ENCODE data around the gene SKA3.

The SKA3 gene

GRCh38 chr13:21109168-21109567 is 67.2 kb downstream of the SKA3 start:
- no peak for TF ChIP-seq CTCF (IDR thresholded peaks at IDR 0.05)
- Histone ChIP-seq H2AFZ (no peak overlapping the region), H3K9me3 (ENCODE audit: control insufficient read depth, low read length) (no peaks in the 10 kb centered on the region), H3K36me3 (ENCODE audit: control insufficient read depth, insufficient read depth, low read length) (no peaks in the 10 kb centered on the region), H3K79me2 (no peaks in the 10 kb centered on the region), H3K9ac (no peak overlapping the region), H3K4me2 (ENCODE audit: low read length) (no peak overlapping the region), H3K4me1 (no peaks in the 10 kb centered on the region), H3K4me3 (ENCODE audit: low read depth, low read length) (no peak overlapping the region), H3K27me3 (ENCODE audit: control insufficient read depth, insufficient read depth, low read length) (no peaks in the 10 kb centered on the region), H3K27ac (no peak overlapping the region)

GRCh38 chr13:21106089-21106488 is 70.3 kb downstream of the SKA3 start:
- Histone ChIP-seq H3K79me2 (no peaks in the 10 kb centered on the region), H3K27ac (no peak overlapping the region), H3K9ac (no peak overlapping the region), H3K9me3 (ENCODE audit: control insufficient read depth, low read length) (no peaks in the 10 kb centered on the region), H3K4me2 (ENCODE audit: low read length) (no peak overlapping the region), H3K4me3 (ENCODE audit: low read depth, low read length) (no peak overlapping the region), H3K4me1 (no peaks in the 10 kb centered on the region), H3K36me3 (ENCODE audit: control insufficient read depth, insufficient read depth, low read length) (no peaks in the 10 kb centered on the region), H2AFZ (no peak overlapping the region), H3K27me3 (ENCODE audit: control insufficient read depth, insufficient read depth, low read length) (no peaks in the 10 kb centered on the region)
- no peak for TF ChIP-seq CTCF (IDR thresholded peaks at IDR 0.05)

DNA sequence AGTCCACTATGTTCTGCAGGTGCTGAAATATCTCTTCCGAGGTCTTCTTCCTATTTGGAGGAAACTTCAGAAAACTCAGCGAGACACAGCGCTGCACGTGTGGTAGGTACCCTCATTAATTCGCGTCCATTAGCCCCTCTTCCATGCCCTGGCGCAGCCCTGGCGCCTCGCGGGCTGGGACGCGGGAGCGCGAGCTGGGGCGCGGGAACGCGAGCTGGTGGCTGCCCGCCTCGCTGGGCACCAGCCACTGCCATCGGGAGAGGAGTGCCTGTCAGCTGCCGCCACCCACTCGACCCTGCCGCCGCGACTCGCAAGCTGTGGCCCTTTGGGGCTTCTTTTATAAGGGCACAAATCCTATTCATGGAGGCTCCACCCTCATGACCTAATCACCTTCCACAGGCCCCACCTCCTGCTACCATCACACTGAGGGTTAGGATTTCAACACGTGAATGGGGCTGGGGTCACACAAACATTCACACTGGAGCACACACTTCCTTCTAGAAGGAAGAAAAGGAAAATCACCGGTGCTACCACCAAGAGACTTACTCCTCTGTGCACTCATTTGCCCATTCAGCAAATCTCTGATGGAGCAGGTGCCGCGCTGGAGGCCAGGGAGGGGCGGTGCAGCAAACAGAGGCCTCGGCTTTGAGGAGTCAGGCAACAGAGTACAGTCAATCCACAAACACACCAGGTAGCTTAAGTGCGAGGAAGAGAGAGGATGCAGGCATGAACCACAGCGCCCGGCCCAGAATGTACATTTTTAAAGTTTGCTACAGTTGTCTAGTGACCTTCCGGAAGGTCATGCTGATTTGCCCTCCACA is 71.9 kb downstream of the SKA3 start:
- Histone ChIP-seq H3K9ac (no peak overlapping the region), H3K27ac (no peak overlapping the region), H3K4me2 (ENCODE audit: low read length) (no peak overlapping the region), H3K36me3 (ENCODE audit: control insufficient read depth, insufficient read depth, low read length) (no peaks in the 10 kb centered on the region), H3K4me3 (ENCODE audit: low read depth, low read length) (no peak overlapping the region), H3K79me2 (no peaks in the 10 kb centered on the region), H3K4me1 (no peaks in the 10 kb centered on the region), H3K9me3 (ENCODE audit: control insufficient read depth, low read length) (no peaks in the 10 kb centered on the region), H2AFZ (no peak overlapping the region), H3K27me3 (ENCODE audit: control insufficient read depth, insufficient read depth, low read length) (no peaks in the 10 kb centered on the region)
- TF ChIP-seq CTCF (IDR thresholded peaks at IDR 0.05): no peak
